AG04450 (cell line): ENCODE results near the gene PCDHB14. TPM values are rescaled to one million over a fixed set of nuclear protein-coding genes. Genes with fewer than 3 reads are reported as not detected.
"Not testable (repeated sequence)": the region's sequence is repeated elsewhere in the genome, so short reads cannot be mapped to it uniquely, and the experiment has no call there.

ENCODE experiments used
- CTCF ChIA-PET: fragments of 300-600, 350-600 bp; formaldehyde crosslinking; extraction: SDS; loops from one replicate; lab custom pipeline; 2022; ENCODE audit warnings: antibody characterized with exemption, inconsistent platforms; lab: Charles Lee
- POLR2A ChIA-PET: fragments of 350-600 bp; formaldehyde crosslinking; extraction: SDS; loops from one replicate; lab custom pipeline; 2021; ENCODE audit warnings: antibody characterized with exemption, inconsistent platforms; lab: Yijun Ruan, JAX
- DNase-seq: peaks from one replicate; pipeline ENCODE4 v3.0.0-alpha.2; 2011; ENCODE audit warnings: low read depth, low spot score
- H3K27ac ChIP-seq: one replicate; pipeline ENCODE4 v1.5.1; 2012; ENCODE audit warnings: low read depth, low read length, control low read depth
- H3K27me3 ChIP-seq: one replicate; pipeline ENCODE4 v1.6.0; 2012; ENCODE audit warnings: low read length; ENCODE audit not compliant: control insufficient read depth, insufficient read depth
- H3K4me3 ChIP-seq: 2 replicates; pipeline ENCODE4 v1.5.1; 2011; ENCODE audit warnings: mild to moderate bottlenecking, low read depth, low read length, control low read depth
- H3K9me3 ChIP-seq: 2 replicates; pipeline ENCODE4 v1.5.1; 2012; ENCODE audit warnings: low read length; ENCODE audit not compliant: control insufficient read depth, insufficient read depth
- polyA plus RNA-seq: library from polyadenylated mRNA; depleted of rRNA; stranded (reverse); fragments of >200 nt; gene quantifications from 2 replicates; pipeline ENCODE4 v1.2.3, GENCODE V29; 2011
- TF ChIP-seq, protein P1 (sequence below): IDR thresholded peaks from 2 replicates; pipeline ENCODE4 v1.5.1; 2011; ENCODE audit warnings: low read depth, low read length, control low read depth, inconsistent platforms

PCDHB14 gene
- polyA plus RNA-seq, 1 experiment = 0.98 TPM

DNA sequence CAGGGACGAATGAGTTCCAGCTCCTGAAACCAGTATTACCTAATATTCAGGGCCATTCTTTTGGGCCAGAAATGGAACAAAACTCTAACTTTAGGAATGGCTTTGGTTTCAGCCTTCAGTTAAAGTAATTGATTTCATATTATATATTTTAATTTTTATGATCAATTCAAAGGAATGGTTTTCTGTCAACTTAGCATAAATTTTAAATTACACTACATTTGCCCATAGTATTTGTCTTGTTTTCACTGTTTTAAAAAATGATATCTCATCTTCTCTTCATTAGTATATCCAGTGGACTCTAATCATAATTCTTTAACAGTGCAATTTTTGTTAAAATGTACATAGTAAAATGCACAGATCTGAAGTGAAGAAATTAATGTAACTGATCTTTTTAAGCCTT lies 42.8 kb upstream of the PCDHB14 start:
- no peak for DNase-seq
- POLR2A ChIA-PET = no interaction called here

DNA sequence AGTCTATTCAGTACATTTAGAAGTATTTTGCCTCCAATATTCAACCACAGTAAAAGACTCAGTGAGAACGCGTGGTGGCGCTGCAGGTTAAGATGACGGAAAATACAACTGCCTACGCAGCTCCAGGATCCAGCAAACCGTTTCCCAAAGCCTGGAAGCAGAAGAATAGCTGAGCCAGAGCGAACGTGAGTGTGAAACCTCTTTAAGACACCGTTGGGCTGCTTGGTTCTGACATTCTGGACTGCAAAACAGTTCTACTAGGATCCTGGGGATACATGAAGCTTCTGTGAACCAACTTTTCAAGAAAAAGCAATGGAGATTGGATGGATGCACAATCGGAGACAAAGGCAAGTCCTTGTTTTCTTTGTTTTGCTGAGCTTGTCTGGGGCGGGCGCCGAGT lies 40.9 kb upstream of the PCDHB14 start, which contains the start of gene PCDHB16:
Gene PCDHB16 (plus strand): TSS at position 140 of the 400 bp plus-strand sequence. CDS start 173 bp downstream, at position 313.
- CTCF ChIA-PET = interaction anchor here (0.5 to 1.7 kb wide), 8 partner anchors 10 to 385 kb away, joined by 3 to 10 read pairs (median 4); partner anchors contain the start of genes PCDHB10, PCDHB14 and PCDHB7
- peak within 1 kb of the TSS; percentile 33 for H3K4me3 ChIP-seq
- POLR2A ChIA-PET = no interaction called here
- H3K27ac ChIP-seq = no peak within 1 kb of the TSS
- H3K27me3 ChIP-seq = no peaks in the 10 kb centered on the region
- TF ChIP-seq, protein P1, sequence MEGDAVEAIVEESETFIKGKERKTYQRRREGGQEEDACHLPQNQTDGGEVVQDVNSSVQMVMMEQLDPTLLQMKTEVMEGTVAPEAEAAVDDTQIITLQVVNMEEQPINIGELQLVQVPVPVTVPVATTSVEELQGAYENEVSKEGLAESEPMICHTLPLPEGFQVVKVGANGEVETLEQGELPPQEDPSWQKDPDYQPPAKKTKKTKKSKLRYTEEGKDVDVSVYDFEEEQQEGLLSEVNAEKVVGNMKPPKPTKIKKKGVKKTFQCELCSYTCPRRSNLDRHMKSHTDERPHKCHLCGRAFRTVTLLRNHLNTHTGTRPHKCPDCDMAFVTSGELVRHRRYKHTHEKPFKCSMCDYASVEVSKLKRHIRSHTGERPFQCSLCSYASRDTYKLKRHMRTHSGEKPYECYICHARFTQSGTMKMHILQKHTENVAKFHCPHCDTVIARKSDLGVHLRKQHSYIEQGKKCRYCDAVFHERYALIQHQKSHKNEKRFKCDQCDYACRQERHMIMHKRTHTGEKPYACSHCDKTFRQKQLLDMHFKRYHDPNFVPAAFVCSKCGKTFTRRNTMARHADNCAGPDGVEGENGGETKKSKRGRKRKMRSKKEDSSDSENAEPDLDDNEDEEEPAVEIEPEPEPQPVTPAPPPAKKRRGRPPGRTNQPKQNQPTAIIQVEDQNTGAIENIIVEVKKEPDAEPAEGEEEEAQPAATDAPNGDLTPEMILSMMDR = peak; percentile 21; the same call in 1 of the 2 replicates
- H3K9me3 ChIP-seq = peaks cover 22% of the 10 kb centered on the region
- no peak for DNase-seq

More for the DNA sequence above, 42.8 kb upstream of the PCDHB14 start:
- Histone ChIP-seq H3K9me3 (peaks cover 22% of the 10 kb centered on the region), H3K4me3 (no peak overlapping the region), H3K27me3 (no peaks in the 10 kb centered on the region), H3K27ac (no peak overlapping the region)
- TF ChIP-seq, protein P1 = no peak
- CTCF ChIA-PET = no interaction called here

DNA sequence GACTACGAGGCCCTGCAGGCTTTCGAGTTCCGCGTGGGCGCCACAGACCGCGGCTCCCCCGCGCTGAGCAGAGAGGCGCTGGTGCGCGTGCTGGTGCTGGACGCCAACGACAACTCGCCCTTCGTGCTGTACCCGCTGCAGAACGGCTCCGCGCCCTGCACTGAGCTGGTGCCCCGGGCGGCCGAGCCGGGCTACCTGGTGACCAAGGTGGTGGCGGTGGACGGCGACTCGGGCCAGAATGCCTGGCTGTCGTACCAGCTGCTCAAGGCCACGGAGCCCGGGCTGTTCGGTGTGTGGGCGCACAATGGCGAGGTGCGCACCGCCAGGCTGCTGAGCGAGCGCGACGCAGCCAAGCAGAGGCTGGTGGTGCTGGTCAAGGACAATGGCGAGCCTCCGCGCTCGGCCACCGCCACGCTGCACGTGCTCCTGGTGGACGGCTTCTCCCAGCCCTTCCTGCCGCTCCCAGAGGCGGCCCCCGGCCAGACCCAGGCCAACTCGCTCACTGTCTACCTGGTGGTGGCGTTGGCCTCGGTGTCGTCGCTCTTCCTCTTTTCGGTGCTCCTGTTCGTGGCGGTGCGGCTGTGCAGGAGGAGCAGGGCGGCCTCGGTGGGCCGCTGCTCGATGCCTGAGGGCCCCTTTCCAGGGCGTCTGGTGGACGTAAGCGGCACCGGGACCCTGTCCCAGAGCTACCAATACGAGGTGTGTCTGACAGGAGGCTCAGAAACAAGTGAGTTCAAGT lies 38.9 kb upstream of the PCDHB14 start:
- DNase-seq, H3K4me3 ChIP-seq, H3K27ac ChIP-seq, POLR2A ChIA-PET, H3K27me3 ChIP-seq: not testable (repeated sequence)
- peaks cover 27% of the 10 kb centered on the region for H3K9me3 ChIP-seq
- CTCF ChIA-PET = interaction anchor here (0.7 kb wide), 1 partner anchor 435 kb away, joined by 3 read pairs; the partner anchor contains the start of gene DIAPH1

DNA sequence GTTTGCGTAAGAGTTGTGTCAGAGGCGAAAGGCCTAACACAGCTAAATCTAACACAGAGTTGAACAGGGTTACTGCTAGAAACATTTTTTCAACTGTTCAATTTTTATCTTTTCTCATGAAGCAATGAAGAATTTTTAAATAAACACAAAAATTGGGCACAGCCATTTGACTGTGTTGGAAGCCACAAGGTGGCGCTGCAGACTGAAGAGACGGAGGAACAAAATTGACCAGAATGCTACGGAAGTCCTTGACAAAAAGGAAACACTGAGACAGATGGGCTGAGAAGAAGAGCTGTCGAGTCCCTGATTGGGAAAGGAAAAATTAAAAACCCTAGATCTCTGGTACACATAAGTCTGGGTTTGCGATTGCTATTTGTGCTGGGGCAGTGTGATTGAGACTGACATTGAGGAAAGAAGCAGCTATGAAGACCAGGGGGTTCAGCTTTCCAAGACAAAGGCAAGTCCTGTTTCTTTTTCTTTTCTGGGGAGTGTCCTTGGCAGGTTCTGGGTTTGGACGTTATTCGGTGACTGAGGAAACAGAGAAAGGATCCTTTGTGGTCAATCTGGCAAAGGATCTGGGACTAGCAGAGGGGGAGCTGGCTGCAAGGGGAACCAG lies 36.1 kb upstream of the PCDHB14 start, which contains the start of gene PCDHB9:
Gene PCDHB9 (plus strand): TSS at position 265 of the 616 bp plus-strand sequence. CDS start 158 bp downstream, at position 423.
- POLR2A ChIA-PET = no interaction called here
- no peak within 1 kb of the TSS for H3K4me3 ChIP-seq

DNA sequence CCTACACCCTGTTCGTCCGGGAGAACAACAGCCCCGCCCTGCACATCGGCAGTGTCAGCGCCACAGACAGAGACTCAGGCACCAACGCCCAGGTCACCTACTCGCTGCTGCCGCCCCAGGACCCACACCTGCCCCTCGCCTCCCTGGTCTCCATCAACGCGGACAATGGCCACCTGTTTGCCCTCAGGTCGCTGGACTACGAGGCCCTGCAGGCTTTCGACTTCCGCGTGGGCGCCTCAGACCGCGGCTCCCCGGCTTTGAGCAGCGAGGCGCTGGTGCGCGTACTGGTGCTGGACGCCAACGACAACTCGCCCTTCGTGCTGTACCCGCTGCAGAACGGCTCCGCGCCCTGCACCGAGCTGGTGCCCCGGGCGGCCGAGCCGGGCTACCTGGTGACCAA lies 34.5 kb upstream of the PCDHB14 start:
- peaks cover 23% of the 10 kb centered on the region for H3K9me3 ChIP-seq
- H3K27ac ChIP-seq, H3K27me3 ChIP-seq, H3K4me3 ChIP-seq, DNase-seq, CTCF ChIA-PET, POLR2A ChIA-PET: not testable (repeated sequence)

More for the DNA sequence above, 36.1 kb upstream of the PCDHB14 start, which contains the start of gene PCDHB9:
- peaks cover 26% of the 10 kb centered on the region for H3K9me3 ChIP-seq
- DNase-seq = no peak
- no peaks in the 10 kb centered on the region for H3K27me3 ChIP-seq
- no peak within 1 kb of the TSS for H3K27ac ChIP-seq
- CTCF ChIA-PET = interaction anchor here (0.7 to 1.7 kb wide), 7 partner anchors 9 to 380 kb away, joined by 3 to 13 read pairs (median 3); no protein-coding TSS in a partner anchor
- TF ChIP-seq, protein P1 = no peak

DNA sequence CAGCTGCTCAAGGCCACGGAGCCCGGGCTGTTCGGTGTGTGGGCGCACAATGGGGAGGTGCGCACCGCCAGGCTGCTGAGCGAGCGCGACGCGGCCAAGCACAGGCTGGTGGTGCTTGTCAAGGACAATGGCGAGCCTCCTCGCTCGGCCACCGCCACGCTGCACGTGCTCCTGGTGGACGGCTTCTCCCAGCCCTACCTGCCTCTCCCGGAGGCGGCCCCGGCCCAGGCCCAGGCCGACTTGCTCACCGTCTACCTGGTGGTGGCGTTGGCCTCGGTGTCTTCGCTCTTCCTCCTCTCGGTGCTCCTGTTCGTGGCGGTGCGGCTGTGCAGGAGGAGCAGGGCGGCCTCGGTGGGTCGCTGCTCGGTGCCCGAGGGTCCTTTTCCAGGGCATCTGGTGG lies 34.0 kb upstream of the PCDHB14 start:
- H3K27ac ChIP-seq, DNase-seq, H3K4me3 ChIP-seq, POLR2A ChIA-PET, H3K27me3 ChIP-seq, CTCF ChIA-PET: not testable (repeated sequence)
- peaks cover 24% of the 10 kb centered on the region for H3K9me3 ChIP-seq
